Suprapubic skin (tissue), 4 donors: ENCODE results near the gene TMTC2. TPM values are rescaled to one million over a fixed set of nuclear protein-coding genes. Genes with fewer than 3 reads are reported as not detected.

Source experiments
- DNase-seq, 2 donors: peaks; one replicate each; pipeline ENCODE4 v3.0.0-alpha.2; 2019; ENCODE audit warnings: low spot score in 2 of 2
- H3K27ac ChIP-seq: fragments of 200-600 bp; sonication (generic); one replicate; pipeline ENCODE4 v1.5.1; 2019
- H3K27me3 ChIP-seq: fragments of 200-600 bp; sonication (generic); one replicate; pipeline ENCODE4 v1.5.1; 2019
- H3K36me3 ChIP-seq: fragments of 200-600 bp; sonication (generic); one replicate; pipeline ENCODE4 v1.5.1; 2019
- H3K4me1 ChIP-seq: fragments of 200-600 bp; sonication (generic); one replicate; pipeline ENCODE4 v1.5.1; 2019
- H3K4me3 ChIP-seq: fragments of 200-600 bp; sonication (generic); one replicate; pipeline ENCODE4 v1.5.1; 2019; ENCODE audit warnings: mild to moderate bottlenecking
- H3K9me3 ChIP-seq: fragments of 200-600 bp; sonication (generic); one replicate; pipeline ENCODE4 v1.5.1; 2019
- CTCF ChIP-seq, 2 donors: fragments of 200-600 bp in 1 of 2; fragments of 450-650 bp in 1 of 2; sonication (generic) in 1 of 2; IDR thresholded peaks; one replicate each; pipeline ENCODE4 v1.5.1; 2016 to 2019; ENCODE audit warnings: antibody characterized with exemption in 2 of 2, mild to moderate bottlenecking in 1 of 2, moderate library complexity in 1 of 2
- EP300 ChIP-seq: sonication (generic); formaldehyde crosslinking; IDR thresholded peaks from one replicate; pipeline ENCODE4 v1.6.1; 2017; ENCODE audit warnings: antibody characterized with exemption
- POLR2A ChIP-seq, 2 donors: fragments of 450-650 bp; IDR thresholded peaks; one replicate each; pipeline ENCODE4 v1.6.1; 2017; ENCODE audit warnings: antibody characterized with exemption in 2 of 2, mild to moderate bottlenecking in 2 of 2, moderate library complexity in 2 of 2
- POLR2AphosphoS5 ChIP-seq, 3 donors: sonication (generic); formaldehyde crosslinking; IDR thresholded peaks; one replicate each; pipeline ENCODE4 v1.6.1; 2017; ENCODE audit warnings: antibody characterized with exemption in 3 of 3
- WGBS: methylation state at CpG from one replicate; pipeline ENCODE4 v1.1.5; 2018; 5-methylcytosine and 5-hydroxymethylcytosine counted together
- total RNA-seq, 4 donors: library from RNA; depleted of rRNA; stranded (reverse); fragments of >200 nt; gene quantifications; one replicate each; pipeline ENCODE4 v1.1.0, GENCODE V29; 2016

Gene TMTC2
- total RNA-seq, 4 donors from 2014 or later: 16.7 to 21.1 (median 18.9) TPM

DNA sequence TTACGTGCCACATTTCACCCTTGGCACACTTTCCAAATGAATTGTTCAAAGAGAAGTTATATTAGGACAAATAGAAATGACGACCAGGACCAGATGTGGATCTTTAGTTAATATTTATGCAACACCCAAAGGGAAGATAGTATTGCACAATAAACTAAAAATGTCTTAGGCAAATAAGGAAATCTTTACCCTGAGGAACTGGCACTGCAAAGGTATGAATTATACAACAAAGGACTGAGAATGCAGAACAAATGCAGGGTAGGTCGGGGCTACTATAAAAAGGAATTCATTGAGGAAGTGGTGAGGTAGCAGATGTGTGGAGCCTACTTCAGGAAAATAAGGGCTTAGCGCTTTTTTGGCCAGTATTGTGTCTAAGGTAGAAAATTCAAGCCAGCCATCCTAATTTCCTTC lies 3.9 kb upstream of the TMTC2 start:
- Histone ChIP-seq H3K27ac (no peak overlapping the region), H3K27me3 (no peaks in the 10 kb centered on the region), H3K36me3 (no peaks in the 10 kb centered on the region), H3K4me3 (no peak overlapping the region), H3K4me1 (peaks cover 23% of the 10 kb centered on the region), H3K9me3 (no peaks in the 10 kb centered on the region)
- no peak for DNase-seq
- TF ChIP-seq CTCF (IDR thresholded peaks at IDR 0.05) (no peak), POLR2A (IDR thresholded peaks at IDR 0.05) (no peak), POLR2AphosphoS5 (IDR thresholded peaks at IDR 0.05) (no peak), EP300 (no peak)
- WGBS: 5% methylated on average over 4 of the region's 4 CpGs

DNA sequence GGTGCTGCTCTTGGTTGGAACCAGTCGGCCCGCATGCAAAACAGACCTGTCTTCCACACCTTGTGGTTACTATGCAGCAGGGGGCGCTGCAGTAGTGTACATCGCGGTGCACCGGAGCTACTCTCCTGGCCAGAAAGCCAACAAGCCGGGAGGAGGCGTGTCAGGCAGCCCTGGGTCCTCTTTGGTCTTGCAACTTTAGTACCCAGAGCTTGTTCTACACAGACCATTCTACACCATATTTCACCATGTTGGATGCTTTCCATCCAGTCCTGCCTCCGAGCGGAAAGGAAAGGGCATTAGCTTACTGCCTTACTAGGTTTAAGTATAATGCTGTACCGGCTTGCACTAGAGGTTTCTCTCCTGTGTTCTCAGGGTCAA lies 927 bp upstream of the TMTC2 start:
- H3K36me3 ChIP-seq: no peaks in the 10 kb centered on the region
- H3K4me1 ChIP-seq: peaks cover 29% of the 10 kb centered on the region
- TF ChIP-seq POLR2AphosphoS5 (IDR thresholded peaks at IDR 0.05) (no peak), CTCF (IDR thresholded peaks at IDR 0.05) (peak; percentile 74 to 84)
- peak overlapping the region; percentile 71 for H3K4me3 ChIP-seq
- H3K9me3 ChIP-seq: no peaks in the 10 kb centered on the region
- whole genome bisulfite sequencing: 2% methylated on average over 6 of the region's 11 CpGs
- peak overlapping the region; percentile 88 for H3K27ac ChIP-seq
- H3K27me3 ChIP-seq: no peaks in the 10 kb centered on the region
- DNase-seq: peak; percentile 96 to 98

- Histone ChIP-seq H3K9me3 (no peaks in the 10 kb centered on the region), H3K4me1 (peaks cover 26% of the 10 kb centered on the region), H3K27me3 (no peaks in the 10 kb centered on the region), H3K27ac (peak overlapping the region; percentile 88), H3K36me3 (no peaks in the 10 kb centered on the region), H3K4me3 (peak overlapping the region; percentile 71)
- WGBS: under 1% methylated on average over 55 of the region's 75 CpGs
- TF ChIP-seq POLR2A (IDR thresholded peaks at IDR 0.05): no peak
- TF ChIP-seq POLR2AphosphoS5 (IDR thresholded peaks at IDR 0.05): peak in 1 of 3 donors; percentile 19
- peak; percentile 65 to 79 for DNase-seq
Measured at GRCh38 chr12:82687021-82688011, 610 bp downstream of the TMTC2 start.

GRCh38 chr12:82688035-82688501 lies 1.4 kb downstream of the TMTC2 start:
- Histone ChIP-seq H3K27me3 (no peaks in the 10 kb centered on the region), H3K9me3 (no peaks in the 10 kb centered on the region), H3K4me1 (peaks cover 18% of the 10 kb centered on the region), H3K27ac (no peak overlapping the region), H3K36me3 (no peaks in the 10 kb centered on the region), H3K4me3 (peak overlapping the region; percentile 71)
- DNase-seq: no peak
- no peak for TF ChIP-seq CTCF (IDR thresholded peaks at IDR 0.05)
- WGBS: 5% methylated on average over 12 of the region's 12 CpGs

DNA sequence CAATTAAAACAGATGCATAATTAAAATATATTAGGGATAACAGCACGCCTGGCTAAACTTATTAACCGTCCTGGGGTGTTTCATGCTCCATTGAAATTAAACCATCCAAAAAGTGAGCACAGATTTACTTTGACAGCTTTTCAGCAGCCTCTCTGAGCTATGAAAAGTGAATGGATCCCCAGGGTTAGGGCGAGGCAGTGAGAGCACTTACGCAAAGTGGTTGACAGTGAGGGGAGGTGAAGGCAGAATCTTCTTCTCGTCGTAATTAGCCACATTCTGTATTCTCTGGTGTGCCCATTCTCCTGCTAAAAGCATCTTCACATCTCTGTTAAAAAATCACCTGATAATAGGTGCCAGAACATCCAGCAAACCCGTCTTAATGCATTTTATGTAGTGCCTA lies 1.9 kb downstream of the TMTC2 start:
- Histone ChIP-seq H3K9me3 (no peaks in the 10 kb centered on the region), H3K4me3 (peak overlapping the region; percentile 71), H3K27me3 (no peaks in the 10 kb centered on the region), H3K36me3 (no peaks in the 10 kb centered on the region), H3K27ac (no peak overlapping the region), H3K4me1 (peaks cover 17% of the 10 kb centered on the region)
- WGBS: 68% methylated on average over 7 of the region's 7 CpGs
- DNase-seq: no peak
- TF ChIP-seq POLR2A (IDR thresholded peaks at IDR 0.05): no peak
- TF ChIP-seq EP300: no peak
- no peak for TF ChIP-seq CTCF (IDR thresholded peaks at IDR 0.05)
- TF ChIP-seq POLR2AphosphoS5 (IDR thresholded peaks at IDR 0.05): no peak
